ENCODE measurements around the gene ALDH4A1.

The ALDH4A1 gene

GRCh38 chr1:18939398-18940302 lies 37.3 kb upstream of the ALDH4A1 start:
- DNase-seq (ENCODE audit: low spot score) = no peak

- DNase-seq (ENCODE audit: low spot score) = no peak
Observed at GRCh38 chr1:18938707-18939070, 36.3 kb upstream of the ALDH4A1 start.

GRCh38 chr1:18938008-18938706 lies 35.8 kb upstream of the ALDH4A1 start:
- DNase-seq (ENCODE audit: low spot score) = no peak

- no peak for DNase-seq (ENCODE audit: low spot score)
Observed at GRCh38 chr1:18937539-18937938, 35.2 kb upstream of the ALDH4A1 start.

GRCh38 chr1:18936814-18937481 lies 34.6 kb upstream of the ALDH4A1 start:
- no peak for DNase-seq (ENCODE audit: low spot score)

- no peak for DNase-seq (ENCODE audit: low spot score)
Observed at GRCh38 chr1:18936471-18936813, 34.1 kb upstream of the ALDH4A1 start.

GRCh38 chr1:18934205-18935000 lies 32.0 kb upstream of the ALDH4A1 start:
- no peak for DNase-seq (ENCODE audit: low spot score)

GRCh38 chr1:18932879-18933278 lies 30.5 kb upstream of the ALDH4A1 start:
- no peak for DNase-seq (ENCODE audit: low spot score)

- DNase-seq (ENCODE audit: low spot score) = no peak
Observed at GRCh38 chr1:18932387-18932786, 30.0 kb upstream of the ALDH4A1 start.

- no peak for DNase-seq (ENCODE audit: low spot score)
Observed at GRCh38 chr1:18931730-18932129, 29.4 kb upstream of the ALDH4A1 start.

- no peak for DNase-seq (ENCODE audit: low spot score)
Observed at GRCh38 chr1:18929686-18930085, 27.3 kb upstream of the ALDH4A1 start.

- no peak for DNase-seq (ENCODE audit: low spot score)
Observed at GRCh38 chr1:18928985-18929384, 26.6 kb upstream of the ALDH4A1 start.

GRCh38 chr1:18928406-18928805 lies 26.1 kb upstream of the ALDH4A1 start:
- no peak for DNase-seq (ENCODE audit: low spot score)

GRCh38 chr1:18927654-18928272 lies 25.4 kb upstream of the ALDH4A1 start:
- DNase-seq (ENCODE audit: low spot score) = no peak

- DNase-seq (ENCODE audit: low spot score) = no peak
Observed at GRCh38 chr1:18927082-18927653, 24.8 kb upstream of the ALDH4A1 start.

GRCh38 chr1:18926315-18927081 lies 24.1 kb upstream of the ALDH4A1 start:
- DNase-seq (ENCODE audit: low spot score) = no peak

- no peak for DNase-seq (ENCODE audit: low spot score)
Observed at GRCh38 chr1:18925279-18925678, 22.9 kb upstream of the ALDH4A1 start.

- DNase-seq (ENCODE audit: low spot score) = no peak
Observed at GRCh38 chr1:18924221-18924691, 21.9 kb upstream of the ALDH4A1 start.

- no peak for DNase-seq (ENCODE audit: low spot score)
Observed at GRCh38 chr1:18923756-18924211, 21.4 kb upstream of the ALDH4A1 start.
